Measurements from ENCODE around the gene CARMIL3.
"Not testable (repeated sequence)": the region's sequence is repeated elsewhere in the genome, so short reads cannot be mapped to it uniquely, and the experiment has no call there.

GRCh38 chr14:24105609-24106239, 53.9 kb downstream of the CARMIL3 start:
- not testable (repeated sequence) for TF ChIP-seq CTCF (conservative IDR thresholded peaks at IDR 0.05; ENCODE audit: low read length); EZH2phosphoT487 (IDR thresholded peaks at IDR 0.05; ENCODE audit: borderline replicate concordance)
